OCI-LY7 (cell line): ENCODE data around the gene IL17RA. TPM values are rescaled to one million over a fixed set of nuclear protein-coding genes. Genes with fewer than 3 reads are reported as not detected.
A peak's percentile ranks its signal among the peaks of the same experiment; 100 is the strongest.

ENCODE experiments used
- BruUV-seq: library from RNA; stranded (reverse); fragments of 400-500 nt; replicated peaks from 2 replicates; lab custom pipeline; 2021; lab: Mats Ljungman, UMichigan
- CTCF ChIA-PET: fragments of 300-600 bp; sonication (Branson Sonifier 250); formaldehyde crosslinking; loops from one replicate; lab custom pipeline; 2022; ENCODE audit warnings: antibody characterized with exemption; ENCODE audit not compliant: unreplicated experiment; lab: Charles Lee
- POLR2A ChIA-PET: fragments of 300-600 bp; sonication (Branson Sonifier 250); formaldehyde crosslinking; loops from one replicate; lab custom pipeline; 2022; ENCODE audit warnings: antibody characterized with exemption; lab: Charles Lee
- DNase-seq: peaks from one replicate; pipeline ENCODE4 v3.0.0-alpha.2; 2015; ENCODE audit warnings: low spot score
- H2AFZ ChIP-seq: fragments of 200-600 bp; sonication (generic), shearing (Covaris generic); 2 replicates; pipeline ENCODE4 v1.6.1; 2014; ENCODE audit warnings: mild to moderate bottlenecking, antibody characterized with exemption, low read length, moderate library complexity
- H3K27ac ChIP-seq: fragments of 200-600 bp; sonication (generic); 2 replicates; pipeline ENCODE4 v1.5.1; 2014; ENCODE audit warnings: mixed run types, low read depth, mild to moderate bottlenecking, moderate library complexity, low read length, inconsistent platforms; ENCODE audit not compliant: poor library complexity, severe bottlenecking
- H3K36me3 ChIP-seq: fragments of 200-600 bp; sonication (generic); 2 replicates; pipeline ENCODE4 v1.6.1; 2014; ENCODE audit warnings: mild to moderate bottlenecking, antibody characterized with exemption, low read length, moderate library complexity, mixed read lengths; ENCODE audit not compliant: insufficient read depth
- H3K4me1 ChIP-seq: fragments of 200-600 bp; sonication (generic); 2 replicates; pipeline ENCODE4 v1.5.1; 2014; ENCODE audit warnings: mild to moderate bottlenecking, low read length; ENCODE audit not compliant: insufficient read depth, poor library complexity, severe bottlenecking
- H3K4me2 ChIP-seq: fragments of 200-600 bp; sonication (generic); 2 replicates; pipeline ENCODE4 v1.6.1; 2014; ENCODE audit warnings: mild to moderate bottlenecking, low read length
- H3K4me3 ChIP-seq: fragments of 200-600 bp; sonication (generic); 2 replicates; pipeline ENCODE4 v1.5.1; 2014; ENCODE audit warnings: mild to moderate bottlenecking, low read depth, low read length; ENCODE audit not compliant: poor library complexity, severe bottlenecking
- H3K79me2 ChIP-seq: fragments of 200-600 bp; sonication (generic); 2 replicates; pipeline ENCODE4 v1.6.1; 2016; ENCODE audit warnings: low read depth, mild to moderate bottlenecking, low read length, moderate library complexity, mixed read lengths; ENCODE audit not compliant: insufficient read depth
- H3K9me2 ChIP-seq: fragments of 200-600 bp; sonication (generic); 2 replicates; pipeline ENCODE4 v1.6.1; 2016; ENCODE audit warnings: mild to moderate bottlenecking, low read length, mixed read lengths; ENCODE audit not compliant: insufficient read depth
- H3K9me3 ChIP-seq: fragments of 200-600 bp; sonication (generic); 2 replicates; pipeline ENCODE4 v1.6.1; 2014; ENCODE audit warnings: mild to moderate bottlenecking, mixed run types, low read length, mixed read lengths
- H4K20me1 ChIP-seq: fragments of 200-600 bp; sonication (generic); 2 replicates; pipeline ENCODE4 v1.6.1; 2014; ENCODE audit warnings: mild to moderate bottlenecking, antibody characterized with exemption, low read length, moderate library complexity, mixed read lengths; ENCODE audit not compliant: insufficient read depth
- CTCF ChIP-seq: fragments of 200-600 bp; sonication (generic); conservative IDR thresholded peaks from 2 replicates; pipeline ENCODE4 v1.5.1; 2014; ENCODE audit warnings: mild to moderate bottlenecking, antibody characterized with exemption, low read length, moderate library complexity, mixed read lengths
- EZH2phosphoT487 ChIP-seq: fragments of 200-600 bp; sonication (generic); IDR thresholded peaks from 2 replicates; pipeline ENCODE4 v1.6.1; 2018; ENCODE audit warnings: low read depth, borderline replicate concordance, mild to moderate bottlenecking, mixed run types, antibody characterized with exemption, low read length, moderate library complexity, mixed read lengths
- intact Hi-C: fragments of 100-400 bp; cut with micrococcal nuclease; formaldehyde crosslinking; loops from one replicate; pipeline ENCODE4 v1.10.0; 2022; ENCODE audit not compliant: unreplicated experiment
- total RNA-seq, 2 experiments: library from RNA; depleted of rRNA in 1 of 2; stranded (reverse); fragments of >200 nt in 1 of 2; shearing (Covaris generic) in 1 of 2; gene quantifications; 2 replicates each; pipeline ENCODE4 v1.2.3, GENCODE V29; 2014 to 2022

Gene IL17RA
- total RNA-seq, 2 experiments from 2014 or later = 7.8 to 10.9 TPM

GRCh38 chr22:17131686-17132085 is 46.9 kb downstream of the IL17RA start:
- Histone ChIP-seq H3K27ac (no peak overlapping the region), H3K4me2 (peak overlapping the region; percentile 50; the same call in 1 of the 2 replicates), H3K9me3 (no peaks in the 10 kb centered on the region), H3K4me1 (peaks cover 12% of the 10 kb centered on the region), H3K4me3 (no peak overlapping the region), H4K20me1 (no peaks in the 10 kb centered on the region), H3K9me2 (no peaks in the 10 kb centered on the region), H3K36me3 (peaks cover 1% of the 10 kb centered on the region; the same call in 1 of the 2 replicates), H2AFZ (no peak overlapping the region), H3K79me2 (no peaks in the 10 kb centered on the region)
- ChIA-PET POLR2A (interaction anchor here (0.6 to 1.8 kb wide), 4 partner anchors 12 to 1011 kb away, joined by 3 to 5 read pairs (median 3); no protein-coding TSS in a partner anchor), CTCF (interaction anchor here (0.7 kb wide), 1 partner anchor 214 kb away, joined by 3 read pairs; no protein-coding TSS in a partner anchor)
- no TSS peak for BruUV-seq
- TF ChIP-seq CTCF = no peak
- no peak for TF ChIP-seq EZH2phosphoT487
- intact Hi-C loops = no loop called here
- DNase-seq = no peak

- no peaks in the 10 kb centered on the region for H3K9me2 ChIP-seq
- H3K9me3 ChIP-seq = no peaks in the 10 kb centered on the region
- ChIA-PET POLR2A (interaction anchor here (0.6 to 1.8 kb wide), 6 partner anchors 11 to 1011 kb away, joined by 3 to 5 read pairs (median 4); no protein-coding TSS in a partner anchor), CTCF (no interaction called here)
- peak overlapping the region; percentile 50 for H3K4me2 ChIP-seq
- no peaks in the 10 kb centered on the region for H3K79me2 ChIP-seq
- peaks cover 12% of the 10 kb centered on the region for H3K4me1 ChIP-seq
- H2AFZ ChIP-seq = no peak overlapping the region
- peaks cover 6% of the 10 kb centered on the region for H3K36me3 ChIP-seq
- H4K20me1 ChIP-seq = no peaks in the 10 kb centered on the region
- H3K27ac ChIP-seq = no peak overlapping the region
- intact Hi-C loops = no loop called here
- TF ChIP-seq CTCF (no peak), EZH2phosphoT487 (no peak)
- DNase-seq = peak; percentile 25
- H3K4me3 ChIP-seq = peak overlapping the region; percentile 22
- BruUV-seq = no TSS peak
These were observed 47.3 kb downstream of the IL17RA start for GRCh38 chr22:17132112-17132511.

GRCh38 chr22:17133137-17133536 is 48.3 kb downstream of the IL17RA start:
- Histone ChIP-seq H3K4me2 (no peak overlapping the region), H3K36me3 (peaks cover 16% of the 10 kb centered on the region), H3K4me1 (peaks cover 12% of the 10 kb centered on the region), H3K79me2 (no peaks in the 10 kb centered on the region), H2AFZ (no peak overlapping the region), H3K9me2 (no peaks in the 10 kb centered on the region), H4K20me1 (no peaks in the 10 kb centered on the region), H3K27ac (no peak overlapping the region), H3K9me3 (no peaks in the 10 kb centered on the region), H3K4me3 (no peak overlapping the region)
- CTCF ChIA-PET = no interaction called here
- intact Hi-C loops = no loop called here
- TF ChIP-seq EZH2phosphoT487 = no peak
- TF ChIP-seq CTCF = no peak
- POLR2A ChIA-PET = interaction anchor here (1.0 kb wide), 1 partner anchor 10 kb away, joined by 3 read pairs; no protein-coding TSS in a partner anchor
- no TSS peak for BruUV-seq
- no peak for DNase-seq
